HEK293 (cell line): ENCODE data around the gene NECAB2.

Source experiments
- CTCF ChIP-seq: fragments of 450-650 bp; formaldehyde crosslinking; IDR thresholded peaks from 2 replicates; pipeline ENCODE4 v1.5.1; 2016; ENCODE audit warnings: missing biosample characterization, missing genetic modification characterization
- ZBTB21 ChIP-seq: fragments of 450-650 bp; formaldehyde crosslinking; IDR thresholded peaks from 2 replicates; pipeline ENCODE4 v1.5.1; 2017; ENCODE audit warnings: missing biosample characterization, missing genetic modification characterization
- ZFHX2 ChIP-seq: fragments of 450-650 bp; formaldehyde crosslinking; conservative IDR thresholded peaks from 2 replicates; pipeline ENCODE4 v1.5.1; 2016; ENCODE audit warnings: missing biosample characterization, missing genetic modification characterization
- ZNF121 ChIP-seq: fragments of 450-650 bp; formaldehyde crosslinking; IDR thresholded peaks from 2 replicates; pipeline ENCODE4 v1.5.1; 2016; ENCODE audit warnings: missing biosample characterization, missing genetic modification characterization
- ZNF311 ChIP-seq: fragments of 450-650 bp; formaldehyde crosslinking; IDR thresholded peaks from 2 replicates; pipeline ENCODE4 v1.5.1; 2017; ENCODE audit warnings: missing biosample characterization, missing genetic modification characterization, borderline replicate concordance
- ZNF629 ChIP-seq: fragments of 450-650 bp; formaldehyde crosslinking; IDR thresholded peaks from 2 replicates; pipeline ENCODE4 v1.5.1; 2017; ENCODE audit warnings: missing biosample characterization, missing genetic modification characterization
- ZNF707 ChIP-seq: fragments of 450-650 bp; formaldehyde crosslinking; IDR thresholded peaks from 2 replicates; pipeline ENCODE4 v1.5.1; 2016; ENCODE audit warnings: missing biosample characterization, missing genetic modification characterization
- TF ChIP-seq, protein P1 (sequence below): fragments of 450-650 bp; formaldehyde crosslinking; IDR thresholded peaks from 2 replicates; pipeline ENCODE4 v1.5.1; 2016; ENCODE audit warnings: missing biosample characterization, missing genetic modification characterization, low read depth
- TF ChIP-seq, protein P2 (sequence below): fragments of 450-650 bp; formaldehyde crosslinking; IDR thresholded peaks from 2 replicates; pipeline ENCODE4 v1.5.1; 2016; ENCODE audit warnings: missing biosample characterization, missing genetic modification characterization
- TF ChIP-seq, protein P3 (sequence below): fragments of 450-650 bp; formaldehyde crosslinking; IDR thresholded peaks from 2 replicates; pipeline ENCODE4 v1.5.1; 2016; ENCODE audit warnings: missing biosample characterization, missing genetic modification characterization

GRCh38 chr16:83939266-83939855, 28.7 kb upstream of the NECAB2 start:
- TF ChIP-seq ZFHX2 (tag by site-specific recombination) (no peak), ZBTB21 (tag by site-specific recombination) (no peak), CTCF (no peak), ZNF629 (tag by site-specific recombination) (no peak), ZNF707 (no peak), ZNF121 (tag by site-specific recombination) (no peak), ZNF311 (no peak)
- TF ChIP-seq, protein P1, sequence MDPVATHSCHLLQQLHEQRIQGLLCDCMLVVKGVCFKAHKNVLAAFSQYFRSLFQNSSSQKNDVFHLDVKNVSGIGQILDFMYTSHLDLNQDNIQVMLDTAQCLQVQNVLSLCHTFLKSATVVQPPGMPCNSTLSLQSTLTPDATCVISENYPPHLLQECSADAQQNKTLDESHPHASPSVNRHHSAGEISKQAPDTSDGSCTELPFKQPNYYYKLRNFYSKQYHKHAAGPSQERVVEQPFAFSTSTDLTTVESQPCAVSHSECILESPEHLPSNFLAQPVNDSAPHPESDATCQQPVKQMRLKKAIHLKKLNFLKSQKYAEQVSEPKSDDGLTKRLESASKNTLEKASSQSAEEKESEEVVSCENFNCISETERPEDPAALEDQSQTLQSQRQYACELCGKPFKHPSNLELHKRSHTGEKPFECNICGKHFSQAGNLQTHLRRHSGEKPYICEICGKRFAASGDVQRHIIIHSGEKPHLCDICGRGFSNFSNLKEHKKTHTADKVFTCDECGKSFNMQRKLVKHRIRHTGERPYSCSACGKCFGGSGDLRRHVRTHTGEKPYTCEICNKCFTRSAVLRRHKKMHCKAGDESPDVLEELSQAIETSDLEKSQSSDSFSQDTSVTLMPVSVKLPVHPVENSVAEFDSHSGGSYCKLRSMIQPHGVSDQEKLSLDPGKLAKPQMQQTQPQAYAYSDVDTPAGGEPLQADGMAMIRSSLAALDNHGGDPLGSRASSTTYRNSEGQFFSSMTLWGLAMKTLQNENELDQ = no peak
- TF ChIP-seq, protein P2, sequence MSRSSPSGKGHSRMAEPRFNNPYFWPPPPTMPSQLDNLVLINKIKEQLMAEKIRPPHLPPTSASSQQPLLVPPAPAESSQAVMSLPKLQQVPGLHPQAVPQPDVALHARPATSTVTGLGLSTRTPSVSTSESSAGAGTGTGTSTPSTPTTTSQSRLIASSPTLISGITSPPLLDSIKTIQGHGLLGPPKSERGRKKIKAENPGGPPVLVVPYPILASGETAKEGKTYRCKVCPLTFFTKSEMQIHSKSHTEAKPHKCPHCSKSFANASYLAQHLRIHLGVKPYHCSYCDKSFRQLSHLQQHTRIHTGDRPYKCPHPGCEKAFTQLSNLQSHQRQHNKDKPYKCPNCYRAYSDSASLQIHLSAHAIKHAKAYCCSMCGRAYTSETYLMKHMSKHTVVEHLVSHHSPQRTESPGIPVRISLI (tag by site-specific recombination) = no peak
- TF ChIP-seq, protein P3, sequence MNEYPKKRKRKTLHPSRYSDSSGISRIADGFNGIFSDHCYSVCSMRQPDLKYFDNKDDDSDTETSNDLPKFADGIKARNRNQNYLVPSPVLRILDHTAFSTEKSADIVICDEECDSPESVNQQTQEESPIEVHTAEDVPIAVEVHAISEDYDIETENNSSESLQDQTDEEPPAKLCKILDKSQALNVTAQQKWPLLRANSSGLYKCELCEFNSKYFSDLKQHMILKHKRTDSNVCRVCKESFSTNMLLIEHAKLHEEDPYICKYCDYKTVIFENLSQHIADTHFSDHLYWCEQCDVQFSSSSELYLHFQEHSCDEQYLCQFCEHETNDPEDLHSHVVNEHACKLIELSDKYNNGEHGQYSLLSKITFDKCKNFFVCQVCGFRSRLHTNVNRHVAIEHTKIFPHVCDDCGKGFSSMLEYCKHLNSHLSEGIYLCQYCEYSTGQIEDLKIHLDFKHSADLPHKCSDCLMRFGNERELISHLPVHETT (tag by site-specific recombination) = no peak
